ENCODE data around the gene C19orf53. TPM values are rescaled to one million over a fixed set of nuclear protein-coding genes. Genes with fewer than 3 reads are reported as not detected.

C19orf53 gene
- total and polyA plus RNA-seq, 9 of the 15 experiments (the other 6 are each of a cell fraction or from before 2014, with no cell fraction given) = 98.5 to 441 (median 164) TPM

- H3K9me3 ChIP-seq (replicated peaks; ENCODE audit: control insufficient read depth, insufficient read depth, low read depth, low read length) = no peaks in the 10 kb centered on the region
- in situ Hi-C loops (cut with MboI) = no loop called here
- H3K79me2 ChIP-seq (ENCODE audit: control insufficient read depth, insufficient read depth, low read length) = no peaks in the 10 kb centered on the region
- DNase-seq (ENCODE audit: extremely low read depth in 1 of 4, low spot score in 3 of 4) (no peak), FAIRE-seq (no peak), ATAC-seq (no peak)
- ChIA-PET CTCF (ENCODE audit: low intra/inter-chr PET ratio) (interaction anchor here (0.7 to 3.3 kb wide), 2 partner anchors 79 to 96 kb away, joined by 3 to 25 read pairs; no protein-coding TSS in a partner anchor), POLR2A (interaction anchor here (0.6 to 1.4 kb wide), 7 partner anchors 9 to 97 kb away, joined by 3 to 7 read pairs (median 3); no protein-coding TSS in a partner anchor)
- H3K9ac ChIP-seq (ENCODE audit: insufficient read depth in 1 of 2, low read depth in 2 of 2, low read length in 2 of 2) = no peak overlapping the region
- intact Hi-C loops (cut with micrococcal nuclease) = no loop called here
- no TSS peak for BruUV-seq (replicated peaks)
- H3K36me3 ChIP-seq (ENCODE audit: control insufficient read depth, insufficient read depth, low read length) = peaks cover 6% of the 10 kb centered on the region; the same call in 2 of the 3 replicates
- WGBS (ENCODE audit: insufficient coverage, low coverage, missing lambda C conversion rate) = 67% methylated on average over 17 of the region's 18 CpGs
- H2AFZ ChIP-seq (ENCODE audit: low read depth, low read length) = peak overlapping the region; percentile 56
- peaks cover 7 to 21% of the 10 kb centered on the region in 2 experiments; a peak in 4 of 5 replicates for H3K4me1 ChIP-seq (replicated peaks in 1 of 2; ENCODE audit: control insufficient read depth in 2 of 2, insufficient read depth in 2 of 2, low read length in 2 of 2)
- no peak overlapping the region for H3K4me2 ChIP-seq (ENCODE audit: insufficient read depth, low read length)
- no peaks in the 10 kb centered on the region for H4K20me1 ChIP-seq (replicated peaks; ENCODE audit: control insufficient read depth, insufficient read depth, low read length)
- no peaks in the 10 kb centered on the region for H3K9me1 ChIP-seq (ENCODE audit: control insufficient read depth, insufficient read depth, low read length)
- peak; percentile 53; the same call in 1 of the 2 replicates for TF ChIP-seq BCOR (IDR thresholded peaks at IDR 0.05)
- TF ChIP-seq ZBTB49 (CRISPR knock-in tag; IDR thresholded peaks at IDR 0.05; ENCODE audit: borderline replicate concordance) = no peak
- peak; percentile 86 for TF ChIP-seq ZNF121 (CRISPR knock-in tag; conservative IDR thresholded peaks at IDR 0.05)
- 0 out of 2 replicates have a peak, but pooled peaks have one; percentile 28 for TF ChIP-seq SOX6 (IDR thresholded peaks at IDR 0.05)
- TF ChIP-seq KDM1A (IDR thresholded peaks at IDR 0.05) = 0 out of 4 replicates have a peak, but pooled peaks of 1 of the 2 experiments have one; percentile 16
- TF ChIP-seq ARID3B (CRISPR knock-in tag; IDR thresholded peaks at IDR 0.05; ENCODE audit: borderline replicate concordance) = no peak
- H3K4me3 ChIP-seq = no peak overlapping the region
- H3K27me3 ChIP-seq (ENCODE audit: control insufficient read depth in 2 of 2, insufficient read depth in 2 of 2, low read length in 2 of 2) = no peaks in the 10 kb centered on the region
- H3K27ac ChIP-seq (ENCODE audit: extremely low read depth, low read depth, low read length) = peak overlapping the region; percentile 37; the same call in 1 of the 3 replicates
These were observed 9.6 kb downstream of the C19orf53 start for GRCh38 chr19:13783565-13784500.

Measured in K562 (cell line).